Esophagus muscularis mucosa (tissue), 4 donors: ENCODE results near the gene CALHM3. TPM values are rescaled to one million over a fixed set of nuclear protein-coding genes. Genes with fewer than 3 reads are reported as not detected.

Experiments used
- DNase-seq: peaks from one replicate; pipeline ENCODE4 v3.0.0-alpha.2; 2017; ENCODE audit errors: extremely low spot score
- H3K27ac ChIP-seq, 4 donors: fragments of 200-600 bp; sonication (generic); replicated peaks in 1 of 4; 1 replicate in 3 of 4; 2 replicates in 1 of 4; pipeline ENCODE4 v1.5.1; 2016 to 2019; ENCODE audit warnings: mild to moderate bottlenecking in 1 of 4
- H3K27me3 ChIP-seq, 4 donors: fragments of 200-600 bp; sonication (generic); one replicate each; pipeline versions ENCODE4 v1.5.1 to v1.6.0; 2016 to 2019
- H3K36me3 ChIP-seq, 4 donors: fragments of 200-600 bp; sonication (generic); one replicate each; pipeline ENCODE4 v1.5.1; 2016 to 2019
- H3K4me1 ChIP-seq, 4 donors: fragments of 200-600 bp; sonication (generic); one replicate each; pipeline ENCODE4 v1.5.1; 2016 to 2019
- H3K4me3 ChIP-seq, 4 donors: fragments of 200-600 bp; sonication (generic); 1 replicate in 2 of 4; 2 replicates in 2 of 4; pipeline ENCODE4 v1.5.1; 2016 to 2019; ENCODE audit warnings: mild to moderate bottlenecking in 4 of 4, moderate library complexity in 1 of 4
- H3K9me3 ChIP-seq, 4 donors: fragments of 200-600 bp; sonication (generic); 1 replicate in 3 of 4; 2 replicates in 1 of 4; pipeline ENCODE4 v1.5.1; 2016 to 2019
- EP300 ChIP-seq: sonication (generic); formaldehyde crosslinking; IDR thresholded peaks from one replicate; pipeline ENCODE4 v1.6.1; 2017; ENCODE audit warnings: antibody characterized with exemption
- POLR2A ChIP-seq: fragments of 450-650 bp; IDR thresholded peaks from one replicate; pipeline ENCODE4 v1.6.1; 2017; ENCODE audit warnings: antibody characterized with exemption, moderate library complexity, mild to moderate bottlenecking, low read depth
- POLR2AphosphoS5 ChIP-seq, 2 donors: sonication (generic); formaldehyde crosslinking; IDR thresholded peaks; one replicate each; pipeline ENCODE4 v1.6.1; 2017; ENCODE audit warnings: antibody characterized with exemption in 2 of 2
- WGBS: methylation state at CpG from one replicate; pipeline ENCODE4 v1.1.5; 2018; 5-methylcytosine and 5-hydroxymethylcytosine counted together
- intact Hi-C: fragments of 100-400 bp; cut with DNase I; formaldehyde crosslinking; loops from one replicate; pipeline ENCODE4 v1.15.1; 2023
- total RNA-seq, 4 donors: library from RNA; depleted of rRNA; stranded (reverse); fragments of >200 nt; gene quantifications; one replicate each; pipeline versions ENCODE4 v1.1.0 to v1.2.1, GENCODE V29; 2016
- TF ChIP-seq, protein P1 (sequence below), 3 experiments: fragments of 200-600 bp in 2 of 3; fragments of 450-650 bp in 1 of 3; sonication (generic) in 2 of 3; IDR thresholded peaks; one replicate each; pipeline ENCODE4 v1.5.1; 2017 to 2019; ENCODE audit warnings: antibody characterized with exemption in 3 of 3, mild to moderate bottlenecking in 2 of 3, moderate library complexity in 1 of 3

CALHM3 gene
- total RNA-seq, 4 donors from 2014 or later = not detected

- Histone ChIP-seq H3K4me1 (peaks cover 0 to 11% (median 8%) of the 10 kb centered on the region in 4 donors), H3K36me3 (no peaks in the 10 kb centered on the region), H3K4me3 (no peak overlapping the region), H3K27ac (no peak overlapping the region), H3K27me3 (no peaks in the 10 kb centered on the region), H3K9me3 (no peaks in the 10 kb centered on the region)
- no peak for DNase-seq
- WGBS = 97% methylated on average over 6 of the region's 8 CpGs
- intact Hi-C loops = no loop called here
- TF ChIP-seq EP300 = no peak
- TF ChIP-seq, protein P1, sequence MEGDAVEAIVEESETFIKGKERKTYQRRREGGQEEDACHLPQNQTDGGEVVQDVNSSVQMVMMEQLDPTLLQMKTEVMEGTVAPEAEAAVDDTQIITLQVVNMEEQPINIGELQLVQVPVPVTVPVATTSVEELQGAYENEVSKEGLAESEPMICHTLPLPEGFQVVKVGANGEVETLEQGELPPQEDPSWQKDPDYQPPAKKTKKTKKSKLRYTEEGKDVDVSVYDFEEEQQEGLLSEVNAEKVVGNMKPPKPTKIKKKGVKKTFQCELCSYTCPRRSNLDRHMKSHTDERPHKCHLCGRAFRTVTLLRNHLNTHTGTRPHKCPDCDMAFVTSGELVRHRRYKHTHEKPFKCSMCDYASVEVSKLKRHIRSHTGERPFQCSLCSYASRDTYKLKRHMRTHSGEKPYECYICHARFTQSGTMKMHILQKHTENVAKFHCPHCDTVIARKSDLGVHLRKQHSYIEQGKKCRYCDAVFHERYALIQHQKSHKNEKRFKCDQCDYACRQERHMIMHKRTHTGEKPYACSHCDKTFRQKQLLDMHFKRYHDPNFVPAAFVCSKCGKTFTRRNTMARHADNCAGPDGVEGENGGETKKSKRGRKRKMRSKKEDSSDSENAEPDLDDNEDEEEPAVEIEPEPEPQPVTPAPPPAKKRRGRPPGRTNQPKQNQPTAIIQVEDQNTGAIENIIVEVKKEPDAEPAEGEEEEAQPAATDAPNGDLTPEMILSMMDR (IDR thresholded peaks at IDR 0.05) = no peak
- TF ChIP-seq POLR2A = no peak
- no peak for TF ChIP-seq POLR2AphosphoS5 (IDR thresholded peaks at IDR 0.05)
Observed at GRCh38 chr10:103457176-103457712, 21.8 kb downstream of the CALHM3 start.

GRCh38 chr10:103456074-103456660, 22.9 kb downstream of the CALHM3 start:
- Histone ChIP-seq H3K9me3 (no peaks in the 10 kb centered on the region), H3K27me3 (no peaks in the 10 kb centered on the region), H3K36me3 (no peaks in the 10 kb centered on the region), H3K27ac (no peak overlapping the region), H3K4me1 (peaks cover 0 to 18% (median 16%) of the 10 kb centered on the region in 4 donors), H3K4me3 (no peak overlapping the region)
- TF ChIP-seq POLR2AphosphoS5 (IDR thresholded peaks at IDR 0.05) = no peak
- TF ChIP-seq, protein P1 (IDR thresholded peaks at IDR 0.05) = no peak
- TF ChIP-seq POLR2A = no peak
- TF ChIP-seq EP300 = no peak
- DNase-seq = no peak
- 89% methylated on average over 8 of the region's 9 CpGs for WGBS
- intact Hi-C loops = no loop called here

GRCh38 chr10:103455235-103455634, 23.8 kb downstream of the CALHM3 start:
- no peaks in the 10 kb centered on the region for H3K9me3 ChIP-seq
- no peaks in the 10 kb centered on the region for H3K27me3 ChIP-seq
- H3K27ac ChIP-seq = no peak overlapping the region
- no peak overlapping the region for H3K4me3 ChIP-seq
- intact Hi-C loops = no loop called here
- no peak for DNase-seq
- H3K36me3 ChIP-seq = peaks cover 0 to 5% (median under 1%) of the 10 kb centered on the region in 4 donors
- TF ChIP-seq, protein P1 (IDR thresholded peaks at IDR 0.05) = no peak
- TF ChIP-seq EP300 (no peak), POLR2AphosphoS5 (IDR thresholded peaks at IDR 0.05) (no peak)
- 90% methylated on average over 22 of the region's 25 CpGs for WGBS
- peaks cover 5 to 27% (median 25%) of the 10 kb centered on the region in 4 donors for H3K4me1 ChIP-seq

GRCh38 chr10:103454026-103454425, 25.0 kb downstream of the CALHM3 start:
- H3K27ac ChIP-seq = no peak overlapping the region
- H3K27me3 ChIP-seq = no peaks in the 10 kb centered on the region
- intact Hi-C loops = no loop called here
- no peaks in the 10 kb centered on the region for H3K9me3 ChIP-seq
- no peak overlapping the region for H3K4me3 ChIP-seq
- no peak for TF ChIP-seq POLR2AphosphoS5 (IDR thresholded peaks at IDR 0.05)
- TF ChIP-seq, protein P1 (IDR thresholded peaks at IDR 0.05) = no peak
- TF ChIP-seq POLR2A = no peak
- no peak for TF ChIP-seq EP300
- 86% methylated on average over 4 of the region's 4 CpGs for WGBS
- peaks cover 5 to 17% (median 13%) of the 10 kb centered on the region in 4 donors for H3K36me3 ChIP-seq
- peaks cover 16 to 39% (median 37%) of the 10 kb centered on the region in 4 donors for H3K4me1 ChIP-seq
- DNase-seq = no peak
